ENCODE data around the gene STX2.

GRCh38 chr12:130792821-130793553 is 46.1 kb downstream of the STX2 start:
- TF ChIP-seq POLR2A (IDR thresholded peaks at IDR 0.05) = no peak
- no peak for TF ChIP-seq POLR2AphosphoS5 (IDR thresholded peaks at IDR 0.05)
- TF ChIP-seq CTCF (IDR thresholded peaks at IDR 0.05 in 8 of 11, conservative IDR thresholded peaks at IDR 0.05 in 3 of 11) = no peak

Data from spleen (tissue), 7 donors.